ENCODE data around the gene BRSK2.

DNA sequence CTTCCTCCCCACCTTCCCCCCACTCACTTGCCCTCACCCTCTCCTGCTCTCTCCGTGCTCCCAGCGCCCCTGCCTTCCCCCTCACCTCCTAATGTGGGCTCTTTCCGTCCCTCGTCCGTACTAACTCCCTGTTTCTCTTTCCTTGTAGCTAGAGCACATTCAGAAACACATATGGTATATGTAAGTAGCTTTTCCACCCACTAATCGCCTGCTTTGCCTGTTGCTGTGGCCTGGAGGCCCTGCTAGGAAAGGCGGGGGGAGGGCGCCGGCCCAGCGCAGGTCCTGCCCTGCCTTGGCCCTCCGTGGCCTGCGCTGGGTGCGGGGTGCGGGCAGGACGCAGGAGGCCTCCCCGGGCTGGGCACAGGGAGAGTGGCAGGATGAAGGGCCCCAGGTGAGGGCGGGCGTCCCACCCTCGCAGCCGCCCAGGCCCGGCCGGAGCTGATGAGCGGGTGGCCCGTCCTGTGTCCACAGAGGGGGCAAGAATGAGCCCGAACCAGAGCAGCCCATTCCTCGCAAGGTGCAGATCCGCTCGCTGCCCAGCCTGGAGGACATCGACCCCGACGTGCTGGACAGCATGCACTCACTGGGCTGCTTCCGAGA, 55.2 kb downstream of the BRSK2 start:
- no peak for TF ChIP-seq POLR2A (IDR thresholded peaks at IDR 0.05; ENCODE audit: low read length)
- no peak for TF ChIP-seq GATA1 (IDR thresholded peaks at IDR 0.05; ENCODE audit: low read depth, low read length)

All from erythroblast (primary cell).